CD4-positive, alpha-beta T cell treated with Interleukin-2 at 100 ng/mL for 4 hours (primary cell): ENCODE measurements around the gene BANP.

Experiments
- DNase-seq: peaks from one replicate; pipeline ENCODE4 v3.0.0-alpha.2; 2020; ENCODE audit warnings: low spot score

BANP gene

GRCh38 chr16:87949071-87949744, 2.0 kb upstream of the BANP start:
- no peak for DNase-seq

GRCh38 chr16:87951552-87952538, 611 bp downstream of the BANP start:
- peak; percentile 5 for DNase-seq

GRCh38 chr16:87952751-87953150, 1.5 kb downstream of the BANP start:
- no peak for DNase-seq

- no peak for DNase-seq
Measured at GRCh38 chr16:87953308-87954215, 2.3 kb downstream of the BANP start.

GRCh38 chr16:87954361-87954760, 3.1 kb downstream of the BANP start:
- no peak for DNase-seq

GRCh38 chr16:87954826-87955225, 3.6 kb downstream of the BANP start:
- no peak for DNase-seq

GRCh38 chr16:87955302-87956097, 4.3 kb downstream of the BANP start:
- DNase-seq = no peak

GRCh38 chr16:87956098-87956364, 4.8 kb downstream of the BANP start:
- no peak for DNase-seq

GRCh38 chr16:87956365-87957231, 5.4 kb downstream of the BANP start:
- peak; percentile 72 for DNase-seq

GRCh38 chr16:87957296-87958094, 6.3 kb downstream of the BANP start:
- DNase-seq = no peak

GRCh38 chr16:87958632-87959031, 7.4 kb downstream of the BANP start:
- no peak for DNase-seq

GRCh38 chr16:87959391-87959990, 8.3 kb downstream of the BANP start:
- no peak for DNase-seq

- no peak for DNase-seq
Measured at GRCh38 chr16:87960296-87960695, 9.1 kb downstream of the BANP start.

- DNase-seq = no peak
Measured at GRCh38 chr16:87960852-87961251, 9.6 kb downstream of the BANP start.

GRCh38 chr16:87961623-87962022, 10.4 kb downstream of the BANP start:
- no peak for DNase-seq

GRCh38 chr16:87963400-87963799, 12.2 kb downstream of the BANP start:
- DNase-seq = peak; percentile 59

GRCh38 chr16:87964049-87964659, 12.9 kb downstream of the BANP start:
- DNase-seq = no peak

GRCh38 chr16:87965417-87965816, 14.2 kb downstream of the BANP start:
- DNase-seq = no peak
